ENCODE results near the gene CEMP1.

The CEMP1 gene

DNA sequence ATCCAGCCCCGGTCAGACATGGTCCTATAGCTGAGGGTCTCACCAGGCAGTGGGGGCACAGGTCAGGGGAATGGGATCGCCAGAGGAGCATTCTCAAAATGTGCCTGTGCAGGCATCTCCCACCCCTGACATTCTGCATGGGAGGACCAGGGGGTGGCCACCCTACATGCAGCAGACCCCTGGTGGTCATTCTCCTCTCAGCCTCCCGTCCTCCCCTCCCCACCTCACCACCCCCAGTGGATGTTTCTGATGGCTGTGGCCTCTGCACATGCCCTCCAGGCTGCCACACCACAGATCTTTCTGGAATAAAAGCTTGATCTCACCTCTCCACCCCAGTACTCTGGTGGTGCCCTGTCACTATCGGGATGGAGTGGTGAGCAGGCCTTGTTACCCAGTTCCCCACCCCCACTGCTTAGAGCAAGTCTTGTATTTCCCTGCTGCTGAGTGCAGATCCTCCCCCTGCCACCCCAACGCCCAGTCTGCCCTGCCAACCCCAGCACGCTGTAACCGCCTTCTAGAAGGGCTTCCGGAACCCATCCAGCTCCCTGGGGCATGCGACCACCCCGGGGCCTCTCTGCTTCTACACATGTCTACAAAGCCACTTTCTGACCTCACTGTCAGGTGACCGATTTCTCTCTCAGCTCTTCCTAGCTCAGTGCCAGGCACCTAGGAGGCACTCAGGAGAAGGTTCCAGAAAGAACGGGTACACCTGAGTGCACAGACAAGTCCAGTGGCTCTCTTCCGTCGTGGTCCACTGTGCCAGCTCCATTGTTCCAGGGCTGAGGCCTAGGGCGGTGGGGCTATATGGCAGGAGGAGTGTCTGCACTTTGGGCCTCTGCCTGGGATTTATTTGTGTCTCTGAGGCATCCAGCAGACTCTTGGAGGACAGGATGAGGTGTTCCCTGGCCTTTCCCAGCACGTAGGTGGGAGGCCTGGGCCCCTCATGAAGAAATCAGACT, 47.0 kb downstream of the CEMP1 start:
- TF ChIP-seq, protein P1, sequence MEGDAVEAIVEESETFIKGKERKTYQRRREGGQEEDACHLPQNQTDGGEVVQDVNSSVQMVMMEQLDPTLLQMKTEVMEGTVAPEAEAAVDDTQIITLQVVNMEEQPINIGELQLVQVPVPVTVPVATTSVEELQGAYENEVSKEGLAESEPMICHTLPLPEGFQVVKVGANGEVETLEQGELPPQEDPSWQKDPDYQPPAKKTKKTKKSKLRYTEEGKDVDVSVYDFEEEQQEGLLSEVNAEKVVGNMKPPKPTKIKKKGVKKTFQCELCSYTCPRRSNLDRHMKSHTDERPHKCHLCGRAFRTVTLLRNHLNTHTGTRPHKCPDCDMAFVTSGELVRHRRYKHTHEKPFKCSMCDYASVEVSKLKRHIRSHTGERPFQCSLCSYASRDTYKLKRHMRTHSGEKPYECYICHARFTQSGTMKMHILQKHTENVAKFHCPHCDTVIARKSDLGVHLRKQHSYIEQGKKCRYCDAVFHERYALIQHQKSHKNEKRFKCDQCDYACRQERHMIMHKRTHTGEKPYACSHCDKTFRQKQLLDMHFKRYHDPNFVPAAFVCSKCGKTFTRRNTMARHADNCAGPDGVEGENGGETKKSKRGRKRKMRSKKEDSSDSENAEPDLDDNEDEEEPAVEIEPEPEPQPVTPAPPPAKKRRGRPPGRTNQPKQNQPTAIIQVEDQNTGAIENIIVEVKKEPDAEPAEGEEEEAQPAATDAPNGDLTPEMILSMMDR (IDR thresholded peaks at IDR 0.05; ENCODE audit: unreplicated experiment in 3 of 3), result no peak
- peak overlapping the region in 1 of 3 experiments; percentile 47 for H3K4me3 Mint-ChIP-seq
- H3K27ac Mint-ChIP-seq, result peak overlapping the region; percentile 71 to 91 (median 85)
- no peaks in the 10 kb centered on the region for H3K9me3 Mint-ChIP-seq
- H3K36me3 Mint-ChIP-seq (ENCODE audit: low read depth), result no peaks in the 10 kb centered on the region
- no peaks in the 10 kb centered on the region for H3K27me3 Mint-ChIP-seq (ENCODE audit: low read depth)
- H3K4me1 Mint-ChIP-seq, result peaks cover 62% of the 10 kb centered on the region

DNA sequence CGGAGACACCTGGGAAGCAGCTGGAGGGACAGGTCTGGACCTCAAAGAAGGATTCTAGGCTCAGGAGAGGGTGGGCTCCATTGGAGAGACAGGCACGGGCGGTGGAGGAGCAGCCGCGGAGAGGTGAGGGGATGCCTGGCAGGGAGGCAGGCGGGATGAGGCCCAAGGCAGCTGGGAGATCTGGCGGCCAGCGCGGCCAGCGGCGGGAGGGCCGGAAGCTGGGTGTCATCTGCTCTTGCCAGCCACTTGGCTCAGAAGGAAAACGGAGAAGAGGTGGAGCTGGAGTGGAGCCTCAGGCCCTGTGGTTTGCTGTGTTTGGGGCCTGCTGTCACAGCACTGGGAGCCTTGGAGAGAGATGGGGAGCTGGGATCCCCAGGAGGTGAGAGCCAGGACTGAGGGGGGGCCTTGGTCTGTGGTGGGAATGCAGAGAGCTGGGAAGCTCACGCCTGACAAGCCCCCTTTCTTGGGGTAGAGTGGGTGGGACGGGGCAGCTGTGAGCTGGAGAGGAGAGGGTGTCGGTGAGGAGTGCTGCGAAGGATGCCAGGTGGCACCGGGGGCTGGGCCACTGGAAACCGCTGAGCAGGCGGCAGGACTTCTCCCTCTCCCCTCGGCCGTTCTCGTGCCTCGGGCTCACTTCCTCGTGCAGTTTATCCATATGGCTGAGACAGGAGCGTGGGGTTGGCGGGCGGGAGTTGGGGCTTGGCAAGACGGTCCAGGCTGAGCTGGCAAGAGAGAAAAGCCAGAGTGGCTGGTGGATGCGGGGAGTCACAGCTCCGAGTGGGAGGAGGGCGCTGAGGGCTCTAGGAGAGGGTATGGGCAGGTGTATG, 48.3 kb downstream of the CEMP1 start:
- Mint-ChIP-seq H3K27ac (peak overlapping the region; percentile 44 to 91 (median 76)), H3K4me3 (peak overlapping the region; percentile 18 to 47 (median 36)), H3K27me3 (ENCODE audit: low read depth) (no peaks in the 10 kb centered on the region), H3K9me3 (no peaks in the 10 kb centered on the region), H3K36me3 (ENCODE audit: low read depth) (no peaks in the 10 kb centered on the region), H3K4me1 (peaks cover 63% of the 10 kb centered on the region)
- TF ChIP-seq, protein P1 (IDR thresholded peaks at IDR 0.05; ENCODE audit: unreplicated experiment in 3 of 3), result no peak

DNA sequence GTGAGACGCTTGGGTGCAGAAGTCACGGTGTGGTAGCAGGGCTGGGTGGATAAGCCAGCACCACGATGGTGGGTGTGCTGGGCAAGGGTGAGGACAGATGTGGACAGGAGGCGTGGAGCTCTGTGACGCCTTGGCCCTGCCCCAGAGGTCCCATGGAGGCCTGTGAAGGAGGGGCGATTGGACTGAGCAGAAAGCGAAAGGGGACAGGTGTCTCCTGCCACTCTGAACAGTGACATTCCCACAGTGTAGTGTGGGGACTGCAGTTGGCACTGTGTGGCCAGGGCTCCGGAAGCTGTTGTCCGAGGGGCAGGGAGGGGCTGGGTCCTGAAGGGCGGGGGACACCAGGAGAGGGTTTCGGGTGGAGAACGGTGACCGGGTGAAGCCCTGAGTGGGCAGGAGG, 49.0 kb downstream of the CEMP1 start:
- Mint-ChIP-seq H3K27me3 (ENCODE audit: low read depth) (no peaks in the 10 kb centered on the region), H3K27ac (peak overlapping the region; percentile 30 to 91 (median 76)), H3K36me3 (ENCODE audit: low read depth) (no peaks in the 10 kb centered on the region), H3K4me1 (peaks cover 61% of the 10 kb centered on the region), H3K9me3 (no peaks in the 10 kb centered on the region), H3K4me3 (peak overlapping the region in 2 of 3 experiments; percentile 35 to 37)
- TF ChIP-seq, protein P1 (IDR thresholded peaks at IDR 0.05; ENCODE audit: unreplicated experiment in 3 of 3), result no peak

DNA sequence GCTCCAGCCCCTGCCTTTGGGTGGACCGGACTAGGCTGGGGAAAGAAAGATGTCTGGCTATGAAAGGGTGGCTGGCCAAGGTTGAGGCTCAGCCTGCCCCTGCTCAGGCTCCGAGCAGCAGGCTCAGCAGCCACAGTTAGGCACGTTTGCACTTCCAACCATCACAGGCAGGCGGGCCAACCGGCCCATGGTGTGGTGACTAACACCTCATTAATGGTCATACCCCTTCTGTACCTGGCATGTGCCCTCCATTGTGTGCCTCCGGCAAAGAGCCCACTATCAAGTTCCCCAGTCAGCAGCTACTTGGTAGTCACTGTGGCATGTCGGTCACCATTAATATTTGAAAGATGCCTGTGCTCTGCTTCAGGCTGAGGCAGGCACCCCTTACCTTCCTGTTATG, 49.5 kb downstream of the CEMP1 start:
- Mint-ChIP-seq H3K4me3 (peak overlapping the region in 1 of 3 experiments; percentile 37), H3K27me3 (ENCODE audit: low read depth) (peaks cover 3% of the 10 kb centered on the region), H3K36me3 (ENCODE audit: low read depth) (no peaks in the 10 kb centered on the region), H3K9me3 (no peaks in the 10 kb centered on the region), H3K4me1 (peaks cover 60% of the 10 kb centered on the region), H3K27ac (peak overlapping the region in 2 of 3 experiments; percentile 46 to 91)
- TF ChIP-seq, protein P1 (IDR thresholded peaks at IDR 0.05; ENCODE audit: unreplicated experiment in 3 of 3), result no peak

DNA sequence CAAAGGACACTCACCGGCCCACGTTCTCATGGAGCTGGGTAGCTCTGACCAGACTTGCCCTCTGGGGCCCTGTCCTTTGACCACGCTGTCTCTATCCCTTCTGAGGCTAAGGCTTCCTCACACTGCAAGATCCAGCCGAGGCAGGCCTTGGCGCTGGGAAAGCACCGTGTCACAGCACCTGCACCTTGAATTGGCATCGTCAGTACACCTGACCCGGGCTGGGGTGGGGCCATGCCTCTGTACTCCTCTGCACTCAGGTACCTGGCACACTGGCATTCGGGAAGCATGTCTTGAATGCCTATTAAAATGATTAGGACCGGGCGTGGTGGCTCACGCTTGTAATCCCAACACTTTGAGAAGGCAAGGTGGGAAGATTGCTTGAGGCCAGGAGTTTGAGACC, 50.3 kb downstream of the CEMP1 start:
- Mint-ChIP-seq H3K36me3 (ENCODE audit: low read depth) (no peaks in the 10 kb centered on the region), H3K27me3 (ENCODE audit: low read depth) (peaks cover 7% of the 10 kb centered on the region), H3K9me3 (no peaks in the 10 kb centered on the region), H3K4me1 (peaks cover 61% of the 10 kb centered on the region), H3K4me3 (no peak overlapping the region), H3K27ac (no peak overlapping the region)
- TF ChIP-seq, protein P1 (IDR thresholded peaks at IDR 0.05; ENCODE audit: unreplicated experiment in 3 of 3), result no peak
